ENCODE measurements around the gene CPTP. TPM values are rescaled to one million over a fixed set of nuclear protein-coding genes. Genes with fewer than 3 reads are reported as not detected.

CPTP gene
- total RNA-seq, 2 experiments from 2014 or later, result 5.6 to 5.7 TPM

DNA sequence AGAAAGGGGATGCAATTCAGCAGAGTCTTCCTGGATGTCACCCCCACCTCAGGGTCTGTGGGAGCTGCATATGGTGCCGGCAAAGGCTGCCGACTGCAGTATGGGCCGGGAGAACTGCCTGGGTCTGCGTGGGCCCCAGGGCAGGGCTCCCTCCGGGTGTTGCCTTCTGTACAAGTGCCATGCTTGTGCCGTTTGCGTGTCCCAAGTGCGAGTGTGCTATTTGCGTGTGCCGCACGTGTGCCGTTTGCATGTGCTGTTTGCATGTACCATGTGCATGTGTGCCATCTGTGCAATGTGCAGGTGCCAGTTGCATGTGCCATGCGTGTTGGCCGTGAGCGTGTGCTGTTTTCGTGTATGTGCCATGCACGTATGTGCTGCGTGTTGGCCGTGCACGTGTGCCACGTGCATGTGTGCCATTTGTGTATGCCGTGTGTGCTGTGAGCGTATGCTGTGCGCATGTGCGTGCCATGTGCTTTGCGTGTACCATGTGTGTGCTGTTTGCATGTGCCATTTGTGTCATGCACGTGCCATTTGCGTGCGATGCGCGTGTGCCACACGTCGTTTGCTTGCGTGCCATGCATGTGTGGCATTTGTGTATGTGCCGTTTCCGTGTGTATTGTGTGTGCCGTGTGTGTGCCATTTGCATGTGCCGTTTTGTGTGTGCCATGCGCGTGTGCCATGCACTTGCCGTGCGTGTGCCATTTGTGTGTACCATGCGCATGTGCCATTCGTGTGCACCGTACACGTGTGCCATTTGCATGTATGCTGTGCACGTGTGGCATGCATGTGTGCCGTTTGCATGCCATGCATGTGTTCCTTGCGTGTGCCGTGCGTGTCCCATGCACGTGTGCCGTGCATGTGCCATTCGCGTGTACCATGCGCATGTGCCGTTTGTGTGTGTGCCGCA lies 5.0 kb downstream of the CPTP start:
- H3K27ac Mint-ChIP-seq, result no peak overlapping the region
- no peak for DNase-seq
- no peaks in the 10 kb centered on the region for H3K27me3 Mint-ChIP-seq (ENCODE audit: low read depth)
- H3K4me1 Mint-ChIP-seq (ENCODE audit: low read depth), result peaks cover 10% of the 10 kb centered on the region
- intact Hi-C loops (cut with micrococcal nuclease), result no loop called here
- no peaks in the 10 kb centered on the region for H3K36me3 Mint-ChIP-seq (ENCODE audit: low read depth)
- CTCF ChIA-PET, result no interaction called here
- H3K9me3 Mint-ChIP-seq, result no peaks in the 10 kb centered on the region
- H3K4me3 Mint-ChIP-seq, result no peak overlapping the region

DNA sequence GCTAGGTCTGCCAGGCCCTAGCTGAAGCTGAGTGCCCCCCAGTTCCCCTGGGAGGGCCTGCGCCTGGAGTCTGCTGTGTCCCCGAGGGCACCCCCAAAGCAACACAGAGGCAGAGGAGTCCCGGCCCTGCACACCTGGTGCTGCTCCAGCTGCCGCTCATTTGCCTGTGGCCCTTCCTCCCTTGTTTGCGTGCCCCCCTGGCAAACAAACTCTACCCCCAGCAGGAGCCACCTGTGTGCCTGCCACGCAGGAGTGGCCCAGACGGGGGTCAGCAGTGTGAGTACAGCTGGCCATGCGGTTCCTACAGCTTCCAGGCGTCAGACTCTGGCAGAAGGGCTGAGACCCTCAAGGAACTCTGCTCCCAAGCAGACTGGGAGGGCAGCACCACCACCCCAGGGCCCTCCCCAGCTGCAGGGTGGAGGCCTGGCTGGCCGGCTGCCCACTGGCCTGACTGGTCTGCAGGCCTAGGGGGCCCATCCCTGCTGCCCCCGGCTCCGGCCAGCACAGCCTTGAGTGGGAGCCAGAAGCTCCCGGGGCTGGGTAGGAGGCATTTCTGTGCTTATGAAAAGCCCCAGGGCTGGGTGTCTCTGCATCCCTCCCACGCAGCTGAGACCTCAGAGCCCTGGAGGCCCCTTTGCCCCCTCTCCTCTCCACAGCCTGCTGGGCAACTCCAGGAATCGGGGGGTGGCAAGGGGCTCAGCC lies 5.9 kb downstream of the CPTP start:
- Mint-ChIP-seq H3K27me3 (ENCODE audit: low read depth) (no peaks in the 10 kb centered on the region), H3K27ac (no peak overlapping the region), H3K4me3 (no peak overlapping the region), H3K36me3 (ENCODE audit: low read depth) (no peaks in the 10 kb centered on the region), H3K9me3 (no peaks in the 10 kb centered on the region), H3K4me1 (ENCODE audit: low read depth) (peaks cover 8% of the 10 kb centered on the region)
- DNase-seq, result no peak
- CTCF ChIA-PET, result no interaction called here
- intact Hi-C loops (cut with micrococcal nuclease), result no loop called here

DNA sequence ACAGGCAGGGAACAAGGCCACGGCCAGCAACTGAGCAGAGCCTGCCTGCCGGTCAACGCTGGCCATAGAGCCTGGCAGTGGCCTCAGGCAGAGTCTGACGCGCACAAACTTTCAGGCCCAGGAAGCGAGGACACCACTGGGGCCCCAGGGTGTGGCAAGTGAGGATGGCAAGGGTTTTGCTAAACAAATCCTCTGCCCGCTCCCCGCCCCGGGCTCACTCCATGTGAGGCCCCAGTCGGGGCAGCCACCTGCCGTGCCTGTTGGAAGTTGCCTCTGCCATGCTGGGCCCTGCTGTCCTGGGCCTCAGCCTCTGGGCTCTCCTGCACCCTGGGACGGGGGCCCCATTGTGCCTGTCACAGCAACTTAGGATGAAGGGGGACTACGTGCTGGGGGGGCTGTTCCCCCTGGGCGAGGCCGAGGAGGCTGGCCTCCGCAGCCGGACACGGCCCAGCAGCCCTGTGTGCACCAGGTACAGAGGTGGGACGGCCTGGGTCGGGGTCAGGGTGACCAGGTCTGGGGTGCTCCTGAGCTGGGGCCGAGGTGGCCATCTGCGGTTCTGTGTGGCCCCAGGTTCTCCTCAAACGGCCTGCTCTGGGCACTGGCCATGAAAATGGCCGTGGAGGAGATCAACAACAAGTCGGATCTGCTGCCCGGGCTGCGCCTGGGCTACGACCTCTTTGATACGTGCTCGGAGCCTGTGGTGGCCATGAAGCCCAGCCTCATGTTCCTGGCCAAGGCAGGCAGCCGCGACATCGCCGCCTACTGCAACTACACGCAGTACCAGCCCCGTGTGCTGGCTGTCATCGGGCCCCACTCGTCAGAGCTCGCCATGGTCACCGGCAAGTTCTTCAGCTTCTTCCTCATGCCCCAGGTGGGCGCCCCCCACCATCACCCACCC lies 6.7 kb downstream of the CPTP start, which contains the start of gene TAS1R3:
TSS of gene TAS1R3 (plus strand) at position 213 of the 898 bp plus-strand sequence. CDS start at position 279, 66 bp downstream.
- H3K4me3 Mint-ChIP-seq, result no peak within 1 kb of the TSS
- no peaks in the 10 kb centered on the region for H3K9me3 Mint-ChIP-seq
- no peak for DNase-seq
- H3K27ac Mint-ChIP-seq, result no peak within 1 kb of the TSS
- H3K27me3 Mint-ChIP-seq (ENCODE audit: low read depth), result no peaks in the 10 kb centered on the region
- CTCF ChIA-PET, result no interaction called here
- H3K36me3 Mint-ChIP-seq (ENCODE audit: low read depth), result no peaks in the 10 kb centered on the region
- H3K4me1 Mint-ChIP-seq (ENCODE audit: low read depth), result peaks cover under 1% of the 10 kb centered on the region
- intact Hi-C loops (cut with micrococcal nuclease), result no loop called here

DNA sequence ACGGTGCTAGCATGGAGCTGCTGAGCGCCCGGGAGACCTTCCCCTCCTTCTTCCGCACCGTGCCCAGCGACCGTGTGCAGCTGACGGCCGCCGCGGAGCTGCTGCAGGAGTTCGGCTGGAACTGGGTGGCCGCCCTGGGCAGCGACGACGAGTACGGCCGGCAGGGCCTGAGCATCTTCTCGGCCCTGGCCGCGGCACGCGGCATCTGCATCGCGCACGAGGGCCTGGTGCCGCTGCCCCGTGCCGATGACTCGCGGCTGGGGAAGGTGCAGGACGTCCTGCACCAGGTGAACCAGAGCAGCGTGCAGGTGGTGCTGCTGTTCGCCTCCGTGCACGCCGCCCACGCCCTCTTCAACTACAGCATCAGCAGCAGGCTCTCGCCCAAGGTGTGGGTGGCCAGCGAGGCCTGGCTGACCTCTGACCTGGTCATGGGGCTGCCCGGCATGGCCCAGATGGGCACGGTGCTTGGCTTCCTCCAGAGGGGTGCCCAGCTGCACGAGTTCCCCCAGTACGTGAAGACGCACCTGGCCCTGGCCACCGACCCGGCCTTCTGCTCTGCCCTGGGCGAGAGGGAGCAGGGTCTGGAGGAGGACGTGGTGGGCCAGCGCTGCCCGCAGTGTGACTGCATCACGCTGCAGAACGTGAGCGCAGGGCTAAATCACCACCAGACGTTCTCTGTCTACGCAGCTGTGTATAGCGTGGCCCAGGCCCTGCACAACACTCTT lies 7.6 kb downstream of the CPTP start:
- H3K4me1 Mint-ChIP-seq (ENCODE audit: low read depth), result no peaks in the 10 kb centered on the region
- no peak overlapping the region for H3K4me3 Mint-ChIP-seq
- no peak overlapping the region for H3K27ac Mint-ChIP-seq
- intact Hi-C loops (cut with micrococcal nuclease), result no loop called here
- no peaks in the 10 kb centered on the region for H3K9me3 Mint-ChIP-seq
- no peaks in the 10 kb centered on the region for H3K27me3 Mint-ChIP-seq (ENCODE audit: low read depth)
- no peaks in the 10 kb centered on the region for H3K36me3 Mint-ChIP-seq (ENCODE audit: low read depth)
- DNase-seq, result no peak
- CTCF ChIA-PET, result no interaction called here

DNA sequence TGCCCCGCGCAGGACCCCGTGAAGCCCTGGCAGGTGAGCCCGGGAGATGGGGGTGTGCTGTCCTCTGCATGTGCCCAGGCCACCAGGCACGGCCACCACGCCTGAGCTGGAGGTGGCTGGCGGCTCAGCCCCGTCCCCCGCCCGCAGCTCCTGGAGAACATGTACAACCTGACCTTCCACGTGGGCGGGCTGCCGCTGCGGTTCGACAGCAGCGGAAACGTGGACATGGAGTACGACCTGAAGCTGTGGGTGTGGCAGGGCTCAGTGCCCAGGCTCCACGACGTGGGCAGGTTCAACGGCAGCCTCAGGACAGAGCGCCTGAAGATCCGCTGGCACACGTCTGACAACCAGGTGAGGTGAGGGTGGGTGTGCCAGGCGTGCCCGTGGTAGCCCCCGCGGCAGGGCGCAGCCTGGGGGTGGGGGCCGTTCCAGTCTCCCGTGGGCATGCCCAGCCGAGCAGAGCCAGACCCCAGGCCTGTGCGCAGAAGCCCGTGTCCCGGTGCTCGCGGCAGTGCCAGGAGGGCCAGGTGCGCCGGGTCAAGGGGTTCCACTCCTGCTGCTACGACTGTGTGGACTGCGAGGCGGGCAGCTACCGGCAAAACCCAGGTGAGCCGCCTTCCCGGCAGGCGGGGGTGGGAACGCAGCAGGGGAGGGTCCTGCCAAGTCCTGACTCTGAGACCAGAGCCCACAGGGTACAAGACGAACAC lies 8.3 kb downstream of the CPTP start:
- CTCF ChIA-PET, result no interaction called here
- Mint-ChIP-seq H3K27me3 (ENCODE audit: low read depth) (no peaks in the 10 kb centered on the region), H3K9me3 (no peaks in the 10 kb centered on the region), H3K4me3 (no peak overlapping the region), H3K27ac (no peak overlapping the region), H3K4me1 (ENCODE audit: low read depth) (no peaks in the 10 kb centered on the region), H3K36me3 (ENCODE audit: low read depth) (no peaks in the 10 kb centered on the region)
- intact Hi-C loops (cut with micrococcal nuclease), result no loop called here
- no peak for DNase-seq

DNA sequence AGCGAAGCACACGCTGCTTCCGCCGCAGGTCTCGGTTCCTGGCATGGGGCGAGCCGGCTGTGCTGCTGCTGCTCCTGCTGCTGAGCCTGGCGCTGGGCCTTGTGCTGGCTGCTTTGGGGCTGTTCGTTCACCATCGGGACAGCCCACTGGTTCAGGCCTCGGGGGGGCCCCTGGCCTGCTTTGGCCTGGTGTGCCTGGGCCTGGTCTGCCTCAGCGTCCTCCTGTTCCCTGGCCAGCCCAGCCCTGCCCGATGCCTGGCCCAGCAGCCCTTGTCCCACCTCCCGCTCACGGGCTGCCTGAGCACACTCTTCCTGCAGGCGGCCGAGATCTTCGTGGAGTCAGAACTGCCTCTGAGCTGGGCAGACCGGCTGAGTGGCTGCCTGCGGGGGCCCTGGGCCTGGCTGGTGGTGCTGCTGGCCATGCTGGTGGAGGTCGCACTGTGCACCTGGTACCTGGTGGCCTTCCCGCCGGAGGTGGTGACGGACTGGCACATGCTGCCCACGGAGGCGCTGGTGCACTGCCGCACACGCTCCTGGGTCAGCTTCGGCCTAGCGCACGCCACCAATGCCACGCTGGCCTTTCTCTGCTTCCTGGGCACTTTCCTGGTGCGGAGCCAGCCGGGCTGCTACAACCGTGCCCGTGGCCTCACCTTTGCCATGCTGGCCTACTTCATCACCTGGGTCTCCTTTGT lies 9.1 kb downstream of the CPTP start:
- peaks cover 2% of the 10 kb centered on the region for H3K36me3 Mint-ChIP-seq (ENCODE audit: low read depth)
- no peak overlapping the region for H3K4me3 Mint-ChIP-seq

DNA sequence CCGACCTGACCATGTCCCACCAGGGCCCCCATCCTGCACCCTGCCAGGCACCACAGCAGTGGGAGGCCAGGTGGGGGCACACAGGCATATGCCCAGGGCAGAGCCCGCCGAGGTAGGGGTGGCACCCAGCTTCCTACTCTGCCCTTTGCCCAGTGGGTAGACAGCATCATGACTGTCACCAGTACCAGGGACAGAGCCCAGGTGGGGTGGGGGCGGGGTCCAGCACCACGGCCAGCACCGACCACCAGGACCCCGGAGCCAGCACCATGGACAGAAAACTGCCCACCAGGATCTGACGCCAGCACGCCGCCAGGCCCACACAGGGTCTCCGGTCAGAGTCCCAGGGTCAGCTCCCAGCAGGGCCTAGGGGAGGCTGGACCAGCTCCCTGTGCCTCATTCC lies 10.2 kb downstream of the CPTP start:
- DNase-seq, result no peak
- Mint-ChIP-seq H3K9me3 (no peaks in the 10 kb centered on the region), H3K4me1 (ENCODE audit: low read depth) (no peaks in the 10 kb centered on the region), H3K27ac (no peak overlapping the region), H3K36me3 (ENCODE audit: low read depth) (peaks cover 4% of the 10 kb centered on the region), H3K4me3 (no peak overlapping the region), H3K27me3 (ENCODE audit: low read depth) (no peaks in the 10 kb centered on the region)
- CTCF ChIA-PET, result no interaction called here
- intact Hi-C loops (cut with micrococcal nuclease), result no loop called here

More for the DNA sequence above, 9.1 kb downstream of the CPTP start:
- Mint-ChIP-seq H3K27ac (no peak overlapping the region), H3K9me3 (no peaks in the 10 kb centered on the region), H3K27me3 (ENCODE audit: low read depth) (no peaks in the 10 kb centered on the region), H3K4me1 (ENCODE audit: low read depth) (no peaks in the 10 kb centered on the region)
- DNase-seq, result no peak
- intact Hi-C loops (cut with micrococcal nuclease), result no loop called here
- CTCF ChIA-PET, result no interaction called here

DNA sequence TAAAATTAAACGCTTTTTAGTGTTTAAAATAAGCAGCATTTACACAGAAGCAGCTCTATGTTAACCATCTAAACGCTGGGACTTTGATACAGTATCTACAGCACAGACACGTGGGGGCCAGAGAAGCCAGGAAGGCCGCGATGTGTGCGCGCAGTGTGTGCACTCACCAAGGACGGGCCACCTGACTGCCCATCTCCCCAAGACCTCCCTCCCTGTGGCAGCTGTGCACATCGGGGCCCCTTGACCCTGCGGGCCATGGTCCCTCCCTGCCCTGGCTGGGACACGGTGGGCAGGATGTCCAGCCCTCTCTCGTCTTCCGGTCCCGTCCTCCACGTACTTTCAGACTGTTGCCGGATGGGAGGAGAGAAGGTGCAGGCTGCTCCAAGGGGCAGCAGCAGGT lies 10.7 kb downstream of the CPTP start:
- H3K4me1 Mint-ChIP-seq (ENCODE audit: low read depth), result no peaks in the 10 kb centered on the region
- CTCF ChIA-PET, result no interaction called here
- H3K9me3 Mint-ChIP-seq, result no peaks in the 10 kb centered on the region
- intact Hi-C loops (cut with micrococcal nuclease), result no loop called here
- H3K27me3 Mint-ChIP-seq (ENCODE audit: low read depth), result no peaks in the 10 kb centered on the region
- DNase-seq, result no peak
- H3K27ac Mint-ChIP-seq, result no peak overlapping the region
- H3K36me3 Mint-ChIP-seq (ENCODE audit: low read depth), result peaks cover 4% of the 10 kb centered on the region
- H3K4me3 Mint-ChIP-seq, result no peak overlapping the region

DNA sequence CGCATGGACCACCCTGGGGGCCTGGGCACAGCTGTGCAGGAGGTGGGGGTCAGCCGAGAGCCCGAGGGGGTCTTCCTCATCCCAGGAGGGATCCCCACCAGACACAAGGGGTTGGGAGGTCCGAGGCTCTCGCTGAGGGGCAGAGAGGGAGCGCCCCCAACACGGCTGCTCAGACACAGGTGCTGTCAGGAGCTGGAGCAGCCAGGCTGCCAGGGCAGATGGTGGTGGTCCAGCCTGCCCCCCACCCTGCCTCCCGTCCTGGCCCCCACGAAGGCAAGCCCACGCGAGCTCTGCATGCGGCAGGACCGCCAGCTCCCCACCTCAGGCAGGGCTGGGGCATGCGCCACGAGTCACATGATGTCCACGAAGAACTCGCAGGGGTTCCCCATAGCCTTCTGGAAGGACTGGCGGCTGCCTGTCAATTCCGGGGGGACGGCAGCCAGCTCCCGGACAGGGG lies 11.2 kb downstream of the CPTP start:
- Mint-ChIP-seq H3K9me3 (no peaks in the 10 kb centered on the region), H3K36me3 (ENCODE audit: low read depth) (peaks cover 9% of the 10 kb centered on the region), H3K4me3 (no peak overlapping the region), H3K27ac (no peak overlapping the region), H3K27me3 (ENCODE audit: low read depth) (no peaks in the 10 kb centered on the region), H3K4me1 (ENCODE audit: low read depth) (no peaks in the 10 kb centered on the region)
- DNase-seq, result no peak
- intact Hi-C loops (cut with micrococcal nuclease), result no loop called here
- CTCF ChIA-PET, result no interaction called here

DNA sequence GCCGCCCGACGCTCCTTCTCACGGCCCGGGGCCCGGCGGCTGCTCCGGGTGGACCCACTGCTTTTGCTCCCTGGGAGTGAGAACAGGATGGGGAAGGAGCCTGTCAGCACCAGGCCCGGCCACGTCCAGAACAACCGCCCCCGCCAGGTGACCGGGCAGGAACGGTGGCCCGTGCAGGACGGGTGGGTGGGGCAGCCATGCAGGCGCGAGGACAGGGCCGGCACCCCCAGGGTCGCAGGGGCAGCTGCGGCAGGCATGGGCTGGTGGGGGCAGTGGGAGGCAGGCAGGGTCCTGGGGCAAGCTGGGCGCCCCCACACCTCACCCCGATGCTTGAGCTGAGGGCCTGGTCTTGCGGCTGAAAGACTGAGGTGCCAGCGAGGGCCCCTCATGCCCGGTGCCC lies 11.8 kb downstream of the CPTP start:
- Mint-ChIP-seq H3K4me1 (ENCODE audit: low read depth) (no peaks in the 10 kb centered on the region), H3K27me3 (ENCODE audit: low read depth) (no peaks in the 10 kb centered on the region), H3K4me3 (no peak overlapping the region), H3K9me3 (no peaks in the 10 kb centered on the region), H3K27ac (no peak overlapping the region), H3K36me3 (ENCODE audit: low read depth) (peaks cover 15% of the 10 kb centered on the region)
- CTCF ChIA-PET, result no interaction called here
- no peak for DNase-seq
- intact Hi-C loops (cut with micrococcal nuclease), result no loop called here

Data from activated naive CD4-positive, alpha-beta T cell treated with anti-CD3 and anti-CD28 coated beads for 36 hours (primary cell).